Calu3 (cell line): ENCODE results near the gene PAM16. TPM values are rescaled to one million over a fixed set of nuclear protein-coding genes. Genes with fewer than 3 reads are reported as not detected.
A peak's percentile ranks its signal among the peaks of the same experiment; 100 is the strongest.

Experiments
- BruUV-seq: library from RNA; stranded (reverse); fragments of 400-500 nt; replicated peaks from 2 replicates; lab custom pipeline; 2021; lab: Mats Ljungman, UMichigan
- CTCF ChIA-PET: fragments of 300-600 bp; sonication (Branson Sonifier 250); formaldehyde crosslinking; loops from one replicate; lab custom pipeline; 2022; ENCODE audit warnings: antibody characterized with exemption; lab: Charles Lee
- DNase-seq: peaks from one replicate; pipeline ENCODE4 v3.0.0; 2022
- H3K27ac Mint-ChIP-seq: one replicate; pipeline ENCODE4 v1.8.0; 2022; ENCODE audit warnings: mixed read lengths; ENCODE audit not compliant: unreplicated experiment
- H3K27me3 Mint-ChIP-seq: one replicate; pipeline ENCODE4 v1.8.0; 2022; ENCODE audit warnings: mixed read lengths; ENCODE audit not compliant: unreplicated experiment
- H3K36me3 Mint-ChIP-seq: one replicate; pipeline ENCODE4 v1.8.0; 2022; ENCODE audit warnings: mild to moderate bottlenecking, moderate library complexity, mixed read lengths; ENCODE audit not compliant: insufficient read depth, unreplicated experiment
- H3K4me1 Mint-ChIP-seq: one replicate; pipeline ENCODE4 v1.8.0; 2022; ENCODE audit warnings: mild to moderate bottlenecking, low read depth, mixed read lengths; ENCODE audit not compliant: unreplicated experiment
- H3K4me3 Mint-ChIP-seq: one replicate; pipeline ENCODE4 v1.8.0; 2022; ENCODE audit warnings: mild to moderate bottlenecking, low read depth, moderate library complexity, mixed read lengths; ENCODE audit not compliant: unreplicated experiment
- H3K9me3 Mint-ChIP-seq: one replicate; pipeline ENCODE4 v1.8.0; 2022; ENCODE audit warnings: low read depth, mixed read lengths; ENCODE audit not compliant: unreplicated experiment
- intact Hi-C: fragments of 100-400 bp; cut with micrococcal nuclease; formaldehyde crosslinking; loops from one replicate; pipeline ENCODE4 v1.10.0; 2022; ENCODE audit not compliant: unreplicated experiment
- total RNA-seq: library from RNA; stranded (reverse); gene quantifications from 2 replicates; pipeline ENCODE4 v1.2.3, GENCODE V29; 2022
- TF ChIP-seq, protein P1 (sequence below): fragments of 200-600 bp; IDR thresholded peaks from one replicate; pipeline ENCODE4 v1.8.0; 2022; ENCODE audit warnings: antibody characterized with exemption; ENCODE audit not compliant: unreplicated experiment

Gene PAM16
- total RNA-seq, 1 experiment from 2014 or later: 72.7 TPM

DNA sequence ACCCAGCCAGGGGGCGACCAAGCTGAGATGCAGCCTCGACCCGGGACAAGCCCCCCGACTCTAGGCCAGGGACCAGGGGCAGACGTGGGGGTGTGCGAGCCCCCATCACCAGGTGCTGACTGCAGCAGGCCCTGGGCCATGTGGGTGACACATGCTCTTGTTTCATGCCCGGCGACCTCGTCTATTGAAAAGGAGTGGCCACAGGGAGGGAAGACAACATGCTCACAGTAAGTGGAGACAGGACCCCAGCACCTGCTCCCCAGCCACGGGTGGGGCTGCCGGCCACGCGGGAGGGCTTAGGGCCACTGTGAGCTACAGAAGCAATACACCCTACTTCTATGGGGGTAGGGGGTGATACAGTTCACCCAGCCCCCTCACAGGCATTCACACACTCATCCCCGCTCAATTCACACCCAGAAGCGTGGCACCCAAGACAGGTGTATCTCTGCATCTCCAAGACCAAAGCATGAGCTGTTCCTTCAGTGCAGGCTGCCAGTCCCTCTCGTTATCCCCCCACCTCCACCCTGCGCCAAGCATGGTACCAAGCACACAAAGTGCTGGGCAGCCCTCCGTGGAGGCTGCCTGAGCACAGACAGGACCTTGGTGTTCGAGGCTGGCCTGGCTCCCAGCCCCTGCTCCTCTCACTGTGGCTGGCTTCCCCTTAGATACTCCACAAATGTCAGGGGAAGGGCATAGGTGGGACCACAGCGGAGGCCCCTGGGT, 34.1 kb upstream of the PAM16 start:
- CTCF ChIA-PET: no interaction called here

DNA sequence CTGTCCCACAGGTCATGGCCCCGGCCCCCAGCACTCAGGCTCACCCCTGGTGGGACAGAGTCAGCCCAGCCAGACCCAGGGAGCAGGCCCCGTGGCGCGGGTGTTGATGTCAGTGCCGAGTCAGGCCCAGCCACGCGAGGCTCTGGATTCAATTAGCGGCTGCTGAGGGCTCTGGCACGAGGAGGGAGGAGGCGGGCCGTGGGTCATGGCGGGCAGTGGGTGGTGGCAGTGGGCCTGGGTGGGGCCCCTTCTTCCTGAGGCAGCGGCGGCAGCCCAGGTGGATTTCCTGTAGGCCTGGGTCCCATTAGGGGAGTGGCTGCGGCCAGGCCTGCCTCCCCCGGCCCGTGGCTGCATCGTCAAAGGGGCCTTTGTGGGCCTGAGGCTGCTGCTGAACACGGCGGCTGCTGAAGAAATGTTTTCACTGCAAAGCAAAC, 33.4 kb upstream of the PAM16 start:
- no TSS peak for BruUV-seq
- Mint-ChIP-seq H3K9me3 (no peaks in the 10 kb centered on the region), H3K4me3 (no peak overlapping the region), H3K36me3 (peaks cover 72% of the 10 kb centered on the region), H3K27ac (no peak overlapping the region), H3K4me1 (no peaks in the 10 kb centered on the region), H3K27me3 (no peaks in the 10 kb centered on the region)
- TF ChIP-seq, protein P1, sequence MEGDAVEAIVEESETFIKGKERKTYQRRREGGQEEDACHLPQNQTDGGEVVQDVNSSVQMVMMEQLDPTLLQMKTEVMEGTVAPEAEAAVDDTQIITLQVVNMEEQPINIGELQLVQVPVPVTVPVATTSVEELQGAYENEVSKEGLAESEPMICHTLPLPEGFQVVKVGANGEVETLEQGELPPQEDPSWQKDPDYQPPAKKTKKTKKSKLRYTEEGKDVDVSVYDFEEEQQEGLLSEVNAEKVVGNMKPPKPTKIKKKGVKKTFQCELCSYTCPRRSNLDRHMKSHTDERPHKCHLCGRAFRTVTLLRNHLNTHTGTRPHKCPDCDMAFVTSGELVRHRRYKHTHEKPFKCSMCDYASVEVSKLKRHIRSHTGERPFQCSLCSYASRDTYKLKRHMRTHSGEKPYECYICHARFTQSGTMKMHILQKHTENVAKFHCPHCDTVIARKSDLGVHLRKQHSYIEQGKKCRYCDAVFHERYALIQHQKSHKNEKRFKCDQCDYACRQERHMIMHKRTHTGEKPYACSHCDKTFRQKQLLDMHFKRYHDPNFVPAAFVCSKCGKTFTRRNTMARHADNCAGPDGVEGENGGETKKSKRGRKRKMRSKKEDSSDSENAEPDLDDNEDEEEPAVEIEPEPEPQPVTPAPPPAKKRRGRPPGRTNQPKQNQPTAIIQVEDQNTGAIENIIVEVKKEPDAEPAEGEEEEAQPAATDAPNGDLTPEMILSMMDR: no peak
- DNase-seq: no peak
- intact Hi-C loops: no loop called here
- CTCF ChIA-PET: no interaction called here

More for the DNA sequence above, 34.1 kb upstream of the PAM16 start:
- H3K4me1 Mint-ChIP-seq: no peaks in the 10 kb centered on the region
- no peaks in the 10 kb centered on the region for H3K9me3 Mint-ChIP-seq
- H3K27me3 Mint-ChIP-seq: no peaks in the 10 kb centered on the region
- DNase-seq: no peak
- TF ChIP-seq, protein P1: no peak
- intact Hi-C loops: no loop called here
- BruUV-seq: no TSS peak
- no peak overlapping the region for H3K4me3 Mint-ChIP-seq
- peak overlapping the region; percentile 50 for H3K27ac Mint-ChIP-seq
- peaks cover 66% of the 10 kb centered on the region for H3K36me3 Mint-ChIP-seq

DNA sequence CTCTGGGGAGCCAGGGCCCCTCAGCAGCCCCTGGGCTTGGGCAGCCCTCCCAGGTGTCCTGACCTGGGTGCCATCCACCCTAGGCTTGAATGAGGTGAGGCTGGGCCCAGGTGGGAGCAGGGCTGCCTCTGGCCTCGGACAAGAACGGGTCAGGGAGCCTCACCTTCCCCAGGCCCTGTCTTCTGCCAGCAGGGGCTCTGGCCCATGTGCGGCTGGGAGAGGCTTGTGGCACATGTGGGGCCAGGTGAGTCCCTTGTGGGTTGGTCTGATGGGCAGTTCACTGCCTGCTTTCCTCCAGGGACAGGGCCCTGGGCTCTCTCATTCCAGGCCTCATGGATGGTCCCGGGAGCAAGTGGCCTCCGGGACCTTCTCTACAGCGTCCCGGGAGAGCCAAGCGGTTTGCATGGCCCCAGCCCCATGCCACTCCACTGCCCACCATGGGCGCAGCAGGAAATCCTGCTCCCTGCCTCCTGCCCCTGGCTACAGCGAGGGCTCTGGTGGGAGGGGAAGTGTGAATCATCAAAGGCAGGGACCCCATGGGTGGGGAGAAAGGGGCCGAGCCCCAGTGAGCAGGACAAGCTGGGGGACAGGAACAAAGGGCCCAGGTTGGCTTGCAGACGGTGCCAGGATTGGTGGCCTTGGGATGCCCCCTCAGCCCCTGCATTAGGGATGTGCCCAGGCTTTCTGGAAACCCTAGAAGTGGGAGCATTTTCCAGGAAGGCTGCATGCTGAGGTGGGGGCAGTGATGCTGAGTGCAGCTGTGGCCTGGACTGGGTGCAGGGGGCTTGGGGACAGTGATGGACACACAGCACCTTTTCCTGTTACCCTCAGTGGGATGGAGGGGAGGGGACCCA, 32.7 kb upstream of the PAM16 start:
- Mint-ChIP-seq H3K36me3 (peaks cover 80% of the 10 kb centered on the region), H3K27me3 (no peaks in the 10 kb centered on the region), H3K9me3 (no peaks in the 10 kb centered on the region), H3K4me1 (peaks cover 2% of the 10 kb centered on the region), H3K4me3 (no peak overlapping the region), H3K27ac (peak overlapping the region; percentile 27)
- DNase-seq: no peak
- CTCF ChIA-PET: no interaction called here
- intact Hi-C loops: no loop called here
- TF ChIP-seq, protein P1: no peak
- BruUV-seq: no TSS peak

DNA sequence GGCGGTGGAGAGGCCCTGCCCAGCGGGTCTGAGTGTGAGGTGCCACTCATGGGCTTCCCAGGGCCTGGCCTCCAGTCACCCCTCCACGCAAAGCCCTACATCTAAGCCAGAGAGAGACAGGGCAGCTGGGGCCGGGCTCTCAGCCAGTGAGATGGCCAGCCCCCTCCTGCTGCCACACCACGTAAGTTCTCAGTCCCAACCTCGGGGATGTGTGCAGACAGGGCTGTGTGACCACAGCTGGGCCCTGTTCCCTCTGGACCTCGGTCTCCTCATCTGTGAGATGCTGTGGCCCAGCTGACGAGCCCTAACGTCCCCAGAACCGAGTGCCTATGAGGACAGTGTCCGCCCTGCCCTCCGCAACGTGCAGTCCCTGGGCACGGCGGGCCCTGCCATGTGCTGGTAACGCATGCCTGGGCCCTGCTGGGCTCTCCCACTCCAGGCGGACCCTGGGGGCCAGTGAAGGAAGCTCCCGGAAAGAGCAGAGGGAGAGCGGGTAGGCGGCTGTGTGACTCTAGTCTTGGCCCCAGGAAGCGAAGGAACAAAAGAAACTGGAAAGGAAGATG, 31.8 kb upstream of the PAM16 start:
- Mint-ChIP-seq H3K9me3 (no peaks in the 10 kb centered on the region), H3K27me3 (no peaks in the 10 kb centered on the region), H3K4me1 (peaks cover 11% of the 10 kb centered on the region), H3K27ac (peak overlapping the region; percentile 27), H3K4me3 (no peak overlapping the region), H3K36me3 (peaks cover 87% of the 10 kb centered on the region)
- TF ChIP-seq, protein P1: no peak
- intact Hi-C loops: no loop called here
- DNase-seq: no peak
- BruUV-seq: TSS peak; percentile 12
- CTCF ChIA-PET: no interaction called here
